NB4 (cell line): ENCODE results near the gene POTEM.
"Not testable (repeated sequence)": the region's sequence is repeated elsewhere in the genome, so short reads cannot be mapped to it uniquely, and the experiment has no call there.

Experiments used
- DNase-seq: peaks from one replicate; pipeline ENCODE4 v3.0.0; 2010; ENCODE audit warnings: low read depth
- H3K4me3 ChIP-seq: one replicate; pipeline ENCODE4 v1.5.1; 2011; ENCODE audit warnings: mild to moderate bottlenecking, low read depth, low read length, moderate library complexity

The POTEM gene

GRCh38 chr14:19026649-19027351, 59.6 kb downstream of the POTEM start:
- H3K4me3 ChIP-seq, DNase-seq: not testable (repeated sequence)

- H3K4me3 ChIP-seq, DNase-seq: not testable (repeated sequence)
Measured at GRCh38 chr14:19027895-19028294, 60.7 kb downstream of the POTEM start.

DNA sequence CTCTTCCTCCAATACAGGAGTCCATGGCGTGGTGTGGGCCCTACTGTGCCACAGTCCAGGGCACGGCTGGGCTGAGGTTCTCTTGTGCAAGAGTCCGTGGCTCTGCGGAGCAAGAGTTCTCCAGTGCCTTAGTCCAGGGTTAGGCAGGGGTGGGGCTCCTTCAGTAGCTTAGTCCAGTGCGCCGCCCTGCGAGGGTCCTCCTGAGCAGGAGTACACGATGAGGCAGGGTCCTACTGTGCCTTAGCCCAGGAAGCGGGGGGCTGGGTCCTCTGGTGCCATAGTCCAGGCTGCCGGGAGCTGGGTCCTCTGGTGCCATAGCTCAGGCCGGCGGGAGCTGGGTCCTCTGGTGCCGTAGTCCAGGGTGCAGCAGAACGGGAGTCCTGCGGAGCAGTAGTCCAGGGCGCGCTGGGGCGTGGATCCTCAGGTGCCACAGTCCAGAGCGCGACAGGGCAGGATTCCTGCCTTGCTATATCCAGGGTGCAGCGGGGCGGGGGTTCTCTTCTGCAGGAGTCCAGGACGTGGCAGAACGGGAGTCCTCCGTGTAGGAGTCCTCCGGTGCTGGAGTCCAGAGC, 69.7 kb downstream of the POTEM start:
- DNase-seq, H3K4me3 ChIP-seq: not testable (repeated sequence)

DNA sequence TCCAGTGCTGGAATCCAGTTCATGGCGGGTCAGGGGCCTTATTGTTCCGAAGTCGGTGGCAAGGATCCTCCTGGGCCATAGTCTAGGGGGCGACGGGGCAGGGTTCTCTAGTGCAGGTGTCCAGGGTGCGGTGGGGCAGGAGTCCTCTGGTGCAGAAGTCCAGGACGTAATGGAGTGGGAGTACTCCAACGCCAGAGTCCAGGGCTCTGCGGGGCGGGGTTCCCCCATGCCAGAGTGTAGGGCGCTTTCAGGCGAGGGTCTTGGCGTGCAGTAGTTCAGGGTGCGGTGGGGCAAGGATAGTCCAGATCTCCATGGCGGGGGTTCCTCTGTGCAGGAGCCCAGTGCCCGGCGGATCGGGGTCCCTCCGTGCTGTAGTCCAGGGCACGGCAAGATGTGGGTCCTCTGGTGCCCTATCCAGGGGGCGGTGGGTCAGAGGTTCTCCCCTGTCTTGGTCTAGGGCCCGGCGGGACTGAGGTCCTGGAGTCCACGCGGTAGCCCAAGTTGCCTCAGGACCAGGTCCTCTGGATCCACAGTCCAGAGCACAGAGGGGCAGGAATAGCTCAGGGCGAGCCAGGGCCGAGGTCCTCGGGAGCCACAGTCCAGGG, 70.9 kb downstream of the POTEM start:
- not testable (repeated sequence) for H3K4me3 ChIP-seq, DNase-seq

- DNase-seq, H3K4me3 ChIP-seq: not testable (repeated sequence)
Measured at GRCh38 chr14:19038785-19039184, 71.6 kb downstream of the POTEM start.

DNA sequence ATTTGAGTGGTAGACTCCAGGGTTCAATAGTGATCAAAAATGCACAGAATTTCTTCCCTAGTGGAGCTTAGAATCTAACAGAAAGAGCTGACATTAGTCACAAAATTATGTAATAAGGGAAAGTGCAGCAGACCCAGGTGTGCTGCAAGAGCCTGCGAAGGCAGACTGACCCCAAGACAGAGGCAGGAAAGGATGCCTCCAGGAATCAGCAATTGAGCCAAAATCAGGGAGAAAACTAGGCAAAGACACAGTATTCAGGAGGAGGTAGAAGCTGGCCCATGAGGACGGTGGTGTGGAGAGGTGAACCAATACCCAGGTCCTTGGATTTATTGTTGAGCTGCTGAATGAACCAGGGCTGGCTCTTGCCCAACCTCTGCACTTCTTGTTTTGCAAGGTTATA, 76.2 kb downstream of the POTEM start:
- not testable (repeated sequence) for DNase-seq, H3K4me3 ChIP-seq
